PC-9 (cell line): ENCODE data around the gene FIGN.

ENCODE experiments used
- EZH2 ChIP-seq: fragments of 200-600 bp; sonication (generic); IDR thresholded peaks from 2 replicates; pipeline ENCODE4 v1.8.0; 2017; ENCODE audit warnings: antibody characterized with exemption, low read depth
- TF ChIP-seq, protein P1 (sequence below): fragments of 200-600 bp; sonication (generic); conservative IDR thresholded peaks from 2 replicates; pipeline ENCODE4 v1.6.1; 2017; ENCODE audit warnings: mixed run types, antibody characterized with exemption, mild to moderate bottlenecking, moderate library complexity

DNA sequence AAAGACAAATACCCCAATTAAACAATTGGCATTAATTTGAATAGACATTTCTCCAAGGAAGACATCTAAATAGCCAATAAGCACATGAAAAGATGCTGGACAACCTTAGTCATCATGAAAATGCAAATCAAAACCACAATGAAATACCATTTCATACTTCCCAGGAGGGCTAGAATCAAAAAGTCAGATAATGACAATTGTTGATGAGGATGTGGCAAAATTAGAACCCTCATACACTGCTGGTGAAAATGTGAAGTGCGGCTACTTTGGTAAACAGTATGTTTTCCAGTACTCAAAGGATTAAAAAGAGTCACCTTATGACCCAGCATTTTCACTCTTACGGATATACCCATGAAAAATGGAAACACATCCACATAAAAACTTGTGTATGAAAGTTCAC is 91.6 kb downstream of the FIGN start:
- TF ChIP-seq, protein P1, sequence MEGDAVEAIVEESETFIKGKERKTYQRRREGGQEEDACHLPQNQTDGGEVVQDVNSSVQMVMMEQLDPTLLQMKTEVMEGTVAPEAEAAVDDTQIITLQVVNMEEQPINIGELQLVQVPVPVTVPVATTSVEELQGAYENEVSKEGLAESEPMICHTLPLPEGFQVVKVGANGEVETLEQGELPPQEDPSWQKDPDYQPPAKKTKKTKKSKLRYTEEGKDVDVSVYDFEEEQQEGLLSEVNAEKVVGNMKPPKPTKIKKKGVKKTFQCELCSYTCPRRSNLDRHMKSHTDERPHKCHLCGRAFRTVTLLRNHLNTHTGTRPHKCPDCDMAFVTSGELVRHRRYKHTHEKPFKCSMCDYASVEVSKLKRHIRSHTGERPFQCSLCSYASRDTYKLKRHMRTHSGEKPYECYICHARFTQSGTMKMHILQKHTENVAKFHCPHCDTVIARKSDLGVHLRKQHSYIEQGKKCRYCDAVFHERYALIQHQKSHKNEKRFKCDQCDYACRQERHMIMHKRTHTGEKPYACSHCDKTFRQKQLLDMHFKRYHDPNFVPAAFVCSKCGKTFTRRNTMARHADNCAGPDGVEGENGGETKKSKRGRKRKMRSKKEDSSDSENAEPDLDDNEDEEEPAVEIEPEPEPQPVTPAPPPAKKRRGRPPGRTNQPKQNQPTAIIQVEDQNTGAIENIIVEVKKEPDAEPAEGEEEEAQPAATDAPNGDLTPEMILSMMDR: no peak
- no peak for TF ChIP-seq EZH2
